GM20431 (cell line): ENCODE data around the gene RPL6.
"Not testable (repeated sequence)": the region's sequence is repeated elsewhere in the genome, so short reads cannot be mapped to it uniquely, and the experiment has no call there.

Source experiments
- in situ Hi-C: fragments of 300-500 bp; cut with MseI, MboI; formaldehyde crosslinking; loops from one replicate; pipeline ENCODE4 v1.15.0; 2020; ENCODE audit warnings: low sequenced_read_pairs; ENCODE audit not compliant: unreplicated experiment

Gene RPL6

DNA sequence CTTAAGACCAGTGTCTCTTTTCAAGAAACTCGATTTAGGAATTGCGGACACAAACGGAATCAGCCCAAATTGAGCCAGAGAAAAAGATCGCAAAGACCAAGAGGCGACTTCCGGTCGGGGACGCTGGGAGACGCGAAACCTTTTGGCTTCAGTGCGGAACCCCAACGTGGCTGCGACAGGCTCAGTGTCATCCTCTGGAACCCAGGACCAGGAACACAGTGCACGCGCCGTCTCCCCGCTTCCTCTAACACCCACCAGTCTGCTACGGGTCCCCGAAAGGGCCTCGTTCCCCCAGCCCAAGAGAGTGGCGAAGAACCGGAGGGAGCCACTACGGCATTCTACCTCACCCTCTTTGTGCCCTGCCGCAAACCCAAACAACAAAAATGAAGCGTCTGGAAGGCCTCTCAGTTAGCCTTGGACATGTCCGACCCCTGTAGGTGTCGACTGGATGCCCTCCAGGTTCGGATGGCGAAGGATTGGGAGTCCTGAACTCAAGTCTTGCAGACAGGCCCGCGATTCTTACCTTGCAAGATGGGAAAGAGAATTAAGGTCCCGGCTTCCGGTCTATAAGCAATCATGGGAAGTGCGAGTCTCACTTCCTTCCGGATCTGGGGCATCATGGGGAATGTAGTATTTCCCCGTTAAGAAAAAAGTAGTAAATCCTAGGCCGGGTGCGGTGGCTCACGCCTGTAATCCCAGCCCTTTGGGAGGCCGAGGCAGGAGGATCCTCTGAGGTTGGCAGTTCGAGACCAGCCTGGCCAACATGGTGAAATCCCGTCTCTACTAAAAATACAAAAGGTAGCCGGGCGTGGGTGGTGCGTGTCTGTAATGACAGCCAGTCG is at the start of gene RPL6:
Gene RPL6, minus strand, starts transcription at position 542 of the 842 bp plus-strand sequence. CDS start 949 bp downstream, outside the sequence.
- in situ Hi-C loops, result no loop called here

DNA sequence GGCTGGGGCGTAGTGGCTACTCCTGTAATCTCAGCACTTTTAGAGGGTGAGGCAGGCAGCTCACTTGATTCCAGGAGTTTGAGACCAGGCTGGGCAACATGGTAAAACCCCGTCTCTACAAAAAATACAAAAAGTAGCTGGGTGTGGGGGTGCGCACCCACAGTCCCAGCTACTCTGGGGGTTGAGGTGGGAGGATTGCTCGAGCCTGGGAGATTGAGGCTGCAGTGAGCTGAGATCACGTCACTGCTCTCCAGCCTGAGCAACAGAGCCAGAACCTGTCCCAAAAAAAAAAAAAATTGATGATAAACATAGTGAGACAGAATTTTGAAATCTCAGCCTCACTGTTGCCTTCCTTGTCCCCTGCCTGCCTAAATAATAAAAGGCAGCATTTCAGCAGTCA is 49.3 kb upstream of the RPL6 start:
- in situ Hi-C loops, result no loop called here

DNA sequence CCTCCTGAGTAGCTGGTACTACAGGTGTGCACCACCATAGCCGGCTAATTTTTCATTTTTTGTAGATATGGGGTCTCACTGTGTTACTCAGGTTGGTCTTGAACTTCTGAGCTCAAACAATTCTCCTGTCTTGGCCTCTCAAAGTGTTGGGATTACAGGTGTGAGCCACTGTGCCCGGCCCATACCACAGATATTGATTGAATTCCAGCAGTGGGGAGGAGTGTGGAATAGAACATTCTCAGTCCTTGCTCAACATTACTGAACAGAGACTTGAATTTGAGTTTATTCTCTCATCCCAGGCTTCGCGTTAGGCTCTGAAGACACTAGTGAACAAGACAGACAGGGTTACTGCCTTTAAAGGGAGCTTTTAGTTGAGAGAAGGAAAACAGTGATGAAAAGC is 48.9 kb upstream of the RPL6 start:
- in situ Hi-C loops, result no loop called here

DNA sequence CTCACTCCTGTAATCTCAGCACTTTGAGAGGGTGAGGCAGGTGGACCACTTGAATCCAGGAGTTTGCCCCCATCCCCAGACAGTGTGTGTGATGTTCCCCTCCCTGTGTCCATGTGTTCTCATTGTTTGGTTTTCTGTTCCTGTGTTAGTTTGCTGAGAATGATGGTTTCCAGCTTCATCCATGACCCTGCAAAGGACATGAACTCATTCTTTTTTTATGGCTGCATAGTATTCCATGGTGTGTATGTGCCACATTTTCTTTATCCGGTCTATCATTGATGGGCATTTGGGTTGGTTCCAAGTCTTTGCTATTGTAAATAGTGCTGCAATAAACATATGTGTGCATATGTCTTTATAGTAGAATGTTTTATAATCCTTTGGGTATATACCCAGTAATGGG is 47.7 kb upstream of the RPL6 start:
- in situ Hi-C loops, result not testable (repeated sequence)

DNA sequence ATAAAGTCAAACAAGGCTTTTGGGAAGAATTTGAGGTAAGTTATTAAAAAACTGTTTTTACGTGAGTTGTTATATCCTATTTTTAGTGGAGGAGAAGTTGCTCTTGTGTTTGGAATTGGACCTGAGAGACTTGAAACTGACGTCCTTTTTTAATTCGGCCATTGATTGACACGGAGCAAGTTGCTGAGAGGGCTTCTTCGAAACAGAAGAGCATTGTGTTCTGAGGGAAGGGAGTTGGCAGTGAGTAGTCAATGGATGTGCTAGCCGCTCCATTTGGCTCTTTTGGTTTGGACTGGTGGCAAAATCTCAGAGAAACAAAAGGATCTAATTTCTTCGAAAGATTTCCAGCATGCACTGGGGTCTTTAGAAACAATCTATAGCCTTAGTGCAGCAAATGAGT is 46.6 kb upstream of the RPL6 start:
- in situ Hi-C loops, result no loop called here

DNA sequence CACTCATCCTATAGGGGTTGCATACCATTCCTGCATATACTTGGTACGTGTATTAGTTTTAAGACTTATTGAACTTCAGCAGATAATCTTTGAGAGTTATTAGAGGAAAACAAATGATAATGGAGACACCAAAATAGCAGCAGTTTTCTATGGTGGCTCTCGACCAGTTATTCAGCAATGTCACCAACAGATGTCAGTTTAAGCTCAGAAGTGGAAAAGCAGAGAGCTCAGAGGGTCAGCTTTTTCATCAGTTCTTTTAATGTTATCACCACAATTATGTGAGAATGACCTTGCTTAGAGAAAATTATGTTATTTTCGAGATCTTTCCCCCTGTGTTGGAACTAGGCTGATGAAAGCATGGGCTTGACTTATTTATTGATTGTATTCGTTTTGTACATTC is 41.3 kb upstream of the RPL6 start:
- in situ Hi-C loops, result no loop called here

DNA sequence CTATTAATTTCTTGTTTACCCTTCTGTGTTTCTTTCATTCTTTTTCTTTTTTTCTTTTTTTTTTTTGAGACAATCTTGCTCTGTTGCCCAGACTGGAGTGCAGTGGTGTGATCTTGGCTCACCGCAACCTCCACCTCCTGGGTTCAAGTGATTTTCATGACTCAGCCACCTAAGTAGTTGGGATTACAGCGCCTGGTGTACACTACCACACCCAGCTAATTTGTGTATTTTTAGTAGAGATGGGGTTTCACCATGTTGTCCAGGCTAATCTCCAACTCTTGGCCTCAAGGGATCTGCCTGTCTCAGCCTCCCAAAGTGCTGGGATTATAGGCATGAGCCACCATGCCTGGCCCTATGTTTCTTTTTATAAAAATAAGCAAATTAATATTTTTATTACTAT is 38.8 kb upstream of the RPL6 start:
- in situ Hi-C loops, result not testable (repeated sequence)

DNA sequence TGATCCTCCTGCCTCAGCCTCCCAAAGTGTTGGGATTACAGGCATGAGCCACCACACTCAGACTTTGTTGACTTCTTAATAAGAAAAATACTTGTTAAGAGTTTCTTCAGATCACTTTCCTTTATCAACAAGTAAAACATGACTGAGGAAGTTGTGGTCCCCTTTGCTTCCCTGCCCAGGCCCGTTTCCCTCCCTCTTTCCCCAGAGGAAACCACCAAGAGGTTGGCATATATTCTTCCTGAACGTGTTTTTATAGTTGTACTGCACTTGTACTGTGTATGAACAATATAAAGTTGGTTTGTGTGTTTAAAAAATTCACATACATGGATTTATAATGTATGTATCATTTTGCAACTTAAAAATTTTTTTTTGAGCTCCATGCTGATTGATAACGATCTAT is 37.7 kb upstream of the RPL6 start:
- in situ Hi-C loops, result no loop called here

DNA sequence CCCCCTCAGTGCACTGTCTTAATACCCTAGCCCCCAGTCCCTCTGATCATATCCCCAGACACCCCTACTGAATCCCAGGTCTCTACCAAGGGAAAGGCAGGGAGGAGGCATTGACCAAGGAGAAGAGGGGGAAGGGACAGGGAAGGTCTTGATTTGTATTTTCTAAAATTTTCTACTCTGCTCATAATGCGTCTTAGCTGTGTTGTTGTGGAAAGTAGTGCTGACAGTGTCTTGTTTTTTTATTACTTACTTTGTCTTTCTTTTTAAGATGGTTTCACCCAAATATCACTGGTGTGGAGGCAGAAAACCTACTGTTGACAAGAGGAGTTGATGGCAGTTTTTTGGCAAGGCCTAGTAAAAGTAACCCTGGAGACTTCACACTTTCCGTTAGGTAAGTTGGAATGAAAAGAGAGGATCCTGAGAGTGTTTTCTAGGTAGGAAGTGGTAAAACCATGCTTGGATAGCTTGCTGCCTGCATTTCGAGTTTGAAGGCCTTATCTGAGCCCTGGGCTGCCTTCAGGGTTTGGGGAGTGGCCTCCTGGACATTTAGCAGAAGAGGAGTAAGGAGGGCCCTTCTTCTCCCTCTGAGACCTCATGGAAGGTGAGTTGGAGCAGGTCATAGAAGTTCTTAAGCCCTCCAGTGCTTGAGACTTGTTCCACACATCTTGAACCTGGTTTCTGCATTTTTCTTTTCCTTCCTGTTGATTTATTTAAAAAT is 36.8 kb upstream of the RPL6 start:
- in situ Hi-C loops, result no loop called here

DNA sequence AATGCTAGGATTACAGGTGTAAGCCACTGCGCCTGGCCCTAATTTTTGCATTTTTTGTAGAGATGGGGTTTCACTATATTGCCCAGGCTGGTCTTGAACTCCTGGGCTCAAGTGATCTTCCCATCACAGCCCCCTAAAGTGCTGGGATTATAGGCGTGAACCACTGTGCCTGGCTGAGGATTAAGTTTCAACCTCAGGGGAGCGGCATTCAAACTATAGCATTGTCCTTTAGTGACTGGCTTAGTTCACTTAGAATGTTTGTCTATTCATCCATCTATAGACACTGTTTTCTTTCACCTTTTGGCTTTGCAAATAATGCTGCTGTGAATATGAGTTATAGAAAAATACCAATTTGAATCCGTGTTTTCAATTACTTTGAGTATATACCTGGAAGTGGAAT is 34.5 kb upstream of the RPL6 start:
- in situ Hi-C loops, result no loop called here

DNA sequence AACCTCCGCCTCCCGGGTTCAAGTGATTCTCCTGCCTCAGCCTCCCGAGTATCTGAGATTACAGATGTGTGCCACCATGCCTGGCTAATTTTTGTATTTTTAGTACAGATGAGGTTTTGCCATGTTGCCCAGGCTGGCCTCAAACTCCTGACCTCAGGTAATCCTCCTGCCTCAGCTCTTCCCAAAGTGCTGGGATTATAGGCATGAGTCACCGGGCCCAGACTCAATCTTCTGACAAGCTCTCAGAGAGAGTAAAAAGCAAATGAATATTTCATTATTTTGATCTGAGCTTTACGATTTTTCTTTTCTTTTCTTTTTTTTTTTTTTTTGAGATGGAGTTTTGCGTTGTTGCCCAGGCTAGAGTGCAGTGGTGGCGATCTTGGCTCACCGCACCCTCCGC is 31.2 kb upstream of the RPL6 start:
- in situ Hi-C loops, result not testable (repeated sequence)

DNA sequence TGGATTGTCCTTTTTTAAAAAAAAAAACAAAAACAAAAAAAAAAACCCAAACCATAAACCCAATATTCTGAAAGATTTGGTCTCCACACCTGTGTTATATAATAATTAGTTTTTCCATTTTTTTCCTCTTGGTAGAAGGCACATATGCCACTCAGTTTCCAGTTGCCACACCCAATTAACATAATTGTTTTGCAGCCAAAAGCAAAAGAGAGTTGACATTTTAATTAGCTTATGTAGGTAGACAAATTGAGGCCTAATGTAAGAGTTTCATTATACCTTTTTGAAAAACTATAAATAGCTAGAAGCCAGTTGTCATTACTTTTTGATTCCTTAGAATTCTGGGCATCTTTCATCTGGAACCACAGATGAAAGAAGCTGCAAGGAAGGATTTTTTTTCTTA is 30.4 kb upstream of the RPL6 start:
- in situ Hi-C loops, result no loop called here

DNA sequence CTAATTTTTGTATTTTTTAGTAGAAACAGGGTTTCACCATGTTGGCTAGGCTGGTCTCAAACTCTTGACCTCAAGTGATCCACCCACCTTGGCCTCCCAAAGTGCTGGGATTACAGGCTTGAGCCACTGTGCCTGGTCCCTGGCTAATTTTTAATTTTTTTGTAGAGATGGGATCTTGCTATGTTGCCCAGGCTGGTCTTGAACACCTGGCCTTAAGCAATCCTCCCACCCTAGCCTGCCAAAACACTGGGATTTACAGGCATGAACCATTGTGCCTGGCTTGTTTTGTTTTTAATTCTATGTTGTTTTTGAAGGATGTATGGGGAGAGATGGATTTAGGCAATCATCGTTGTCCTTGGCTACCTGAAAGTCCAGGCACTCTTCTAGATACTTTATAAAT is 29.2 kb upstream of the RPL6 start:
- in situ Hi-C loops, result not testable (repeated sequence)

DNA sequence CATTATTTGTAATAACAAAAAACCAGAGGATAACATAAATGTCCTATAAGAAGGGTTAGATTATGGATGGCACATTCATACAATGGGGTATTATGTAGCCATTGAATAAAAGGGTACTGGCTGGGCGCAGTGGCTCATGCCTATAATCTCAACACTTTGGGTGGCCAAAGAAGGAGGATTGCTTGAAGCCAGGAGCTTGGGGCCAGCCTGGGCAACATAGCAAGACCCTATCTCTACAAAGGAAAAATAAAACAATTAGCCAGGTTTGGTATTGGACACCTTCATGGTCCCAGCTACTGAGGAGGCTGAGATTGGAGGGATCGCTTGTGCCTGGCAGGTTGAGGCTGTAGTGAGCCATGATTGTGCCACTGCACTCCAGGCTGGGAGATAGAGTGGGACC is 24.1 kb upstream of the RPL6 start:
- in situ Hi-C loops, result no loop called here

DNA sequence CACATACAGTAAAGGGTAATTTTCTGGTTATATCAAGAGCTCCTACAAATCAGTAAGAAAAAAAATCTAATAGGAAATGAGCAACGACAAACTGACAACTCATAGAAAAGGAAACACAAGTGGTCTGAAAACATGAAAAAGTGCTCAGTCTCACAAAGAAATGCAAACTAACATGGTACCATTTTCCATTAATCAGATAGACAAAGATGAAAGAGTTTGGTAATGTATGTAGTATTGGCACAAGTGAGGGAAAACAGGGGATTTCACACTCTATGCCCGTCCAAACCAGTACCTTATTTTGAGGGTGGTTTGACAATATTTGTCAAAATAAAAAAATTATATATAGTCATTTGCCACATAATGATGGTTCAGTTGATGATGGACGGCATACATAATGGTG is 22.6 kb upstream of the RPL6 start:
- in situ Hi-C loops, result no loop called here

DNA sequence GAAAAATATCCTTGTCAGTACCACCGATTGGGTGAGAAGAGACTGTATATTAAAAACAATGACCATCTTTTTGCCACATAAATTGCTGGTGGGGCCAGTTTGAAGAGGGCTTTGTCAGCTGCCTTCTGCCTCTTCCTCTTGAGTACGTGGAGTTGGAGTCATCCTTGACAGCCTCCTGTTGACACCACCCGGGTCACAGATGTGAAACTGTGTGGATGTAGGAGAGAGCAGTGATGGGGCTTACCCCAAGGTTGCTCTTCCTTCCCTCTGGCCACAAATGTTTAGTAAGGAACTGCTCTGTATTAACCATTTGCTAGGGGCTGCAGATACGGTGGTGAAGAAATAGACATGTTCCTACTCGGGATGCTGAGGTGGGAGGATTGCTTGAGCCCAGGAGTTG is 21.5 kb upstream of the RPL6 start:
- in situ Hi-C loops, result no loop called here

DNA sequence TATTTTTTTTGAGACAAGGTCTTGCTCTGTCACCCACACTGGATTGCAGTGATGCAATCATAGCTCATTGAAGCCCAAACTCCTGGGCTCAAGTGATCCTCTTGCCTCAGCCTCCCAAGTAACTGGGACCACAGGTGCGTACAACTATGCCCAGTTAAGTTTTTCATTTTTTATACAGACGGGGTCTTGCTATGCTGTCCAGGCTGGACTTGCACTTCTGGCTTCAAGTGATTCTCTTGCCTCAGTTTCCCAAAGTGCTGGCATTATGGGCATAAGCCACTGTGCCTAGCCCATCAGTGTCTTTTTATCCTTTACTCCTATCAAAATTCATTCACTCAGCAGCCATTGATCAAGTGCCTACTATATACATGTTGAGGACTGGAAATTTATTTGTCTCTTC is 18.4 kb upstream of the RPL6 start:
- in situ Hi-C loops, result no loop called here

DNA sequence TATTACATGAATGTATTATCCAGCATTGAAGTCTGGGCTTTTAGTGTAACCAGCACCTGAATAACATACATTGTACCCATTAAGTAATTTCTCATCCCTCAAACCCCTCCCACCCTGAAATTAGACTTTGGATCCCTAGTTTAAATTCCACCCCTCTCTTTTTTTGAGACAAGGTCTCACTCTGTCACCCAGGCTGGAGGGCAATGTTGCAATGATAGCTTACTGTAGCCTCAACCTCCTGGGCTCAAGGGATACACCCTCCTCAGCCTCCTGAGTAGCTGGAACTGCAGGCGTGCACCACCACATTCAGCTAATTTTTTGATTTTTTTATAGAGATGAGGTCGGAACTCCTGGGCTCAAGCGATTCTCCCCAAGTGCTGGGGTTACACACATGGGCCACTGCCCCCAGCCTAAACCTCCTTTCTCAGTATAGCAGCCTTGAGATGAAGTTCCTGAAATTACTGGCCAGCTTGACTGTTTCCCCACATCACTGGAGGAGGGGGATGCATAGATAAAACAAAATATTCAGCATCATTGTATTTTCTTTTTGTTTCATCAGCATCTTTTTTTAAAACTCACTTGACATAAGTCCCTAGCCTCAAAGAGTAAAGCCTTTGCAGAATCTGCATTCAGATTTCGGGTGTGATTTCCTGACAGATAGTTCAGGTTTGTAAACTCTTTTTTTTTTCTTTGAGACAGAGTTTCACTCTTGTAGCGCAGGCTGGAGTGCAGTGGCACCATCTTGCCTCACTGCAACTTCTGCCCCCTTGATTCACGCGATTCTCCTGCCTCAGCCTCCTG is 16.4 kb upstream of the RPL6 start:
- in situ Hi-C loops, result no loop called here

DNA sequence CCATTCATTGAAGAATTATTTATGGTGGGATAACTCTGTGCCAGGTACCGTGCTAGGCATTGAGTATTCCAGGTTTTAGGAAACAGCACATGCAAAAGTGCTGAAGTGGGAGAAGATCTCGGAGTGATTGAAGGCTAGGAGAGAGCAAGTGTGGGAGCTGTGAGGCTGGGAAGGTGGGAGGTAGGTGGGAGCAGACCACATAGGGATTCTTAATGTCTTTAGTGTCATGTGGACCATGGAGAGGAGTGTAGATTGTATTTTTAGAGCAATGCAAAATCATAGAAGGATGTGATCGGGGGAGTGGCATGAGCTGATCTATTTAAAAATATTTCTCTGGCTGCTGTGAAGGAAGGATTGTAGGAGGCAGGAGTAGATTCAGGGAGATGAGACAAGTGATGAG is 14.7 kb upstream of the RPL6 start:
- in situ Hi-C loops, result no loop called here

DNA sequence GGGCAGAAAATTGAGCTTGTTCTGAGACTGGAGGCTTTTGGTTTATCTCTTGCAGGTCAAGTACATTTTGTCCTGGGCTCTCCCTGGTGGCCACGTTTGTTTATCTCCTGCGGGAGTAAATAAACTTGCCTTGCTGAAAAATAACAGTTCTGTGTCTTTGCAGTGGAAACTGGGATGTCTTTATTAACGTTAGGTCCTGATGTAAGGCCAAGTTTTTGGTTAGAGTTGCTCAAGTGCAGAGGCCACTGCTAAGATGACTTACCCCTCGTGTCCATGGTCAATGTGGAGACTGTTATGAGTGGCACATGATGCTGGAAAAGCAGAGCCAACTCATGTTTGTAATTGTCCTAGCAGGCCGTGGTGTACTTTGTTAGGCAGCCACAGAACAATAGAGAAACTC is 13.1 kb upstream of the RPL6 start:
- in situ Hi-C loops, result no loop called here

DNA sequence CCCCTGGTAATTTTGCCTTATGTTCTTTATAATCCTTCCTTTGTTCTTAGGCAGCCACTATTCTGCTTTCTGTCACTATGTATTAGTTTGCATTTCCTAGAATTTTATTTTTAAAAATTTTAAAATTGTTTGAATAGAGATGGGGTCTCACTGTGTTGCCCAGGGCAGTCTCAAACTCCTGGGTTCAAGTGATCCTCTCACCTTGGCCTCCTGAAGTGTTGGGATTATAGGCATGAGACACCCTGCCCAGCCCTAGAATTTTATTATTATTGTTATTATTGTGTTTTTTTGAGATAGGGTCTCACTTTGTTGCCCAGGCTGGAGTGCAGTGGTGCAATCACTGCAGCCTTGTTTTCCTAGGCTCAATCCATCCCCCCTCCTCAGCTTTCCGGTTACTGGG is 12.0 kb upstream of the RPL6 start:
- in situ Hi-C loops, result no loop called here
